GM18909 (cell line): ENCODE measurements around the gene ATP11C.
A peak's percentile ranks its signal among the peaks of the same experiment; 100 is the strongest.

Experiments
- ATAC-seq: cut with Tn5 transposase; IDR thresholded peaks from one replicate; pipeline ENCODE4 v1.9.1; 2021; ENCODE audit warnings: mild to moderate bottlenecking; ENCODE audit not compliant: unreplicated experiment, poor library complexity

ATP11C gene

DNA sequence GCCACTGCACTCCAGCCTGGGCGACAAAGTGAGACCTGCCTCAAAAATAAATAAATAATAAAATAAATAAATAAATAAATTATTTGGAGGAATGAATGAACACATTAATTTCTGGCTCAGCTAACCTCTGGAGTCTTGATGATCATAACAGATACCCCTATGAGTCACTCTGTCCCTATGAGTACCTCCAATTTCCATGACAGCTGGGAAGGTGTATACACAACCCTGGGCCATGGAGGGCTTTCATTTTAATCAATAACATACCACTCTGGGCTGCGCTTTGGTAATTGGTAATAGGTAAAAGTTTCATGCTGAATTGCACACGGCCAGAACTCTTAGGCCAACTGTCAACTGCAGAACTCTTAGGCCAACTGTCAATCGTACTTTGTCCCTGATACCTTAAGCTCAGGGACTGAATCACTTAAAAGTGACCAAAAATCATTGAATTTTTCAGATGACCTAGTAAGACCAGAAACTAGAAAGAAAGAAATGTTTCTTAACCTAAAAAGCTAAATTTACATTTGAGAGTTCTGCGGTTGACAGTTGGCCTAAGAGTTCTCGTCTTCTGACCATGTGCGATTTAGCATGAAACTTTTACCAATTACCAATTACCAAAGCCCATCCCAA, 112.4 kb downstream of the ATP11C start:
- no peak for ATAC-seq

DNA sequence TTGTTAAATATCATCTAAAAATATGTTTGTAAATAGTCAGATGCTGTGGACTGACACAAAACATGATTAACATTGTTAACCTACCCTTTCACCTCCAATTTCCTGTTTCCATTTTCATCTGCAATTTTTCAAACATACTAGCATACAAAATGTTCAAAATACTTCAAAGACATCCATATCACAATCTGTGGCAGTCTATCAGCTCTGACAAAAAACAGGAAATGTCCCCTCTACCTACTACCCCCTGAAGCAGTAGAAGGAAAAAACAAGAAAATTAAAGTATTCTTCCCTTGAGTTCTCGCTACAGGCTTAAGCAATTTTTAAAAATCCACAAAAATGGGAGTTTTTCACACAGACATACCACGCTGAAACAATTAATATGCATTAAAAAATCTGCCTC, 116.6 kb downstream of the ATP11C start:
- no peak for ATAC-seq

DNA sequence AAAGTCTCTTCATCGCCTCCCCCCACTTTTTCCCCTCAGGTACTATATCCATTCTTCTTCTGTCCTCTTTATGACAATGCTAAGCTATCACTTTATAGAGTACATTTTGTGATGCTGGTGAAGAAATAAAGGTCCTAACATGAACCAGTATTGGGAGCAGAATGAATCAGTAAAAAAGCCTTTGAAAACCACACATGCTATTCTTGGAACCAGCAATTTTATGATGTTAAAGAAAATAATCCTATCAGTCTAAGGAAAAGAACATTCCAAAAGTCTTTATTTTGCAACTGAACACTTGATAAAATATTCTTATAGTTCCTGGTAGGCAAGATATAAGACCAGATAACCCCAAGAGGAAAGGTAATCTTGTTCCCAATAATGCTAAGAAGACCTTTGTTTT, 117.1 kb downstream of the ATP11C start:
- no peak for ATAC-seq

DNA sequence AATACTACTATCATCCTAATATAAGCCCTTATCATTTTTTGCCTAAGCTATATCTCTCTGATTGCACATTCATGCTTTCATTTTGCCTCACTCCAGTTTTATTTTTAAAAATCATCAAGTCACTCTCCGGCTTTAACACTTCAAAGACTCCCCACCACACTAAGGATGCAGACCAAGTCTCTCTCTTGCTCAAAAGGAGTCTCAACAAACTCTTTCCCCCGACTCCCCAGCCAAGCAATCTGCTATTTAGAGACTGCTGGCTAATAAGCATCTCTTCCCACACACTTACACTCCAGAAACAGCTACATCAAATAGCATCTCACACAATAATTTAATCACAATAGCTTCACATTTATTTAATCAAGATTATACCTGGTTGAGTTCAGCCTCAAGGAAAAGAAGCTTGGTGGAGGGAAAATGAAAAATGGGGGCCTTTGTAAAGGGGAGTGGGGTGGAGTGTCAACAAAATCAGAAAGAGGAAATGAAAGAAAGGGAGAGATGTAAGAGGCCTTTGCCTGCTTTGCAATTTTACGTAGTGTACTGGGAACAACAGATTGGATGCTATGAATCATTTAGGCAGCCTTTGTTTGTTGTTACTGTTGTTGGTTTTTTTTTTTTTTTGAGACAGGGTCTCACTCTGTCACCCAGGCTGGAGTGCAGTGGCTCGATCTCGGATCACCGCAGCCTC, 120.8 kb downstream of the ATP11C start:
- ATAC-seq = peak; percentile 66

DNA sequence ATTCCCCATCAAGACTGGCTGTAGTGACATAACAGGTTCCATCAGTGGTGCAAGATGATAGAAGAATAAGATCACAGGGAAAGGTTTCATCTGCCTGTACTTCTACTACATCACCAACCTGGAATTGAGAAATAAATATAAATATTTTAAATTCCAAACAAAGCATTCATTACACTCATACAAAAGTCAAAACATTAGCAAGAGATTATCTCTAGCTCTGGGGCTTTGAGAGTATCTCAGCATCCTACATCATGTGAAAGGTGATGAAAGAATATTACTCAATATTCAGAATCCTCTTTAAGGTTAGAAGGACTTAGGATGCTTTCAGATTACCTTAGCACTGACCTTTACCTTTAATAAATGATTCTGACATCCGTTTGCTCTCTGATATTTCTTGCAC, 128.4 kb downstream of the ATP11C start:
- no peak for ATAC-seq

DNA sequence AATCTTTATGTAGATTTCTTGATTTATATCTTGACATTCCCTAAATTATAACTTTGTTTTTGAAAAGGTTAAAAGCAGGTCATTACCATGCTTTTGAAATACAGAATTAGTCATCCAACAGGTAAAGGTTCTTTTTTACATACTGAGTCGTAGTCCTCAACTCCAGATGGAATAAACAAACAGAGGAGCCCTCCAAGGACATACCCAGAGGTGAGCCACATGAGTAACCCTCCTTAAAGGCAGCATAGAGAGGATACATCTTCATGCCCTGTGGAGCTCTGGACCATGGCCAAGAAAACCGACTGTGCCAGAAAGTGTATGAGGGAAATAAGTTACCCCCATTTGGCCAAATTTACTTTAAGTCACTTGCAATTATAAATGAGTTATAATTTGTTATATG, 129.6 kb downstream of the ATP11C start:
- ATAC-seq = no peak

DNA sequence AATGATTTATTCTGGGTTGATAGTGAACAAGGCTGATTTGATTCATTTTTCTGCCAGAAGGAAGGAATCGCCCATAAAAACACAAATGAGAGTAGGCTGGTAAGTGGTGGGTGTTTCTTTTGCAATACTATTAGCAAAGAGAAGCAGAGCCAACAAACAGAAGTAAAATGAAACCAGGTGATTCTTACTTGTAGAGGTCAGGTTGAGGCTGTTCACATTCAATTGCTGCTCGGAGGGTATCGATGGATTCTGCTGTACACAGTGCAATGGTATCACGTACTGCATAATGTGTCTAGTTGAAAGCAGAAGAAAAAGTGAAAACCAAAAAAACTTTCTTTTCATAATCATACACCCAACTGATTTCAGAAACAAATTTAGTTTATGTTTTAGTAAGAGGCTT, 130.8 kb downstream of the ATP11C start:
- no peak for ATAC-seq

DNA sequence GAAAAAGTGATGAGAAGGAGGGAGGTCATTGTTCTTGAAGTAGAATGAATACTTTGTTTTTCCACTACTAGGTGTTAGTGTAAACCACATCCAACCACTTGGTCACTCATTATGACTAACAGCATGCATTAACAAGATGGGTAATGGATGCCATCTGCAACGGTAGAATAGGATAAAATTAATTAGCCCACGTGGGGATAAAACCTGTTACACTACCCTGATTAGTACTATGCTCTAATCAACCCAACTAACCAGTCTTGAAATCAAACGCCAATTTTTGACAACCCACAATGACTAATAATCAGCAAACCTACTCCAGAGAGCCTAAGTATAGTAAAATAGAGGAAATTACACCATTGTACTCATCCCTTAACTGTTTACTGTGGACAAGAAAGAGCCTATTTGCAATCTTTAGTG, 131.4 kb downstream of the ATP11C start:
- ATAC-seq = peak; percentile 75

DNA sequence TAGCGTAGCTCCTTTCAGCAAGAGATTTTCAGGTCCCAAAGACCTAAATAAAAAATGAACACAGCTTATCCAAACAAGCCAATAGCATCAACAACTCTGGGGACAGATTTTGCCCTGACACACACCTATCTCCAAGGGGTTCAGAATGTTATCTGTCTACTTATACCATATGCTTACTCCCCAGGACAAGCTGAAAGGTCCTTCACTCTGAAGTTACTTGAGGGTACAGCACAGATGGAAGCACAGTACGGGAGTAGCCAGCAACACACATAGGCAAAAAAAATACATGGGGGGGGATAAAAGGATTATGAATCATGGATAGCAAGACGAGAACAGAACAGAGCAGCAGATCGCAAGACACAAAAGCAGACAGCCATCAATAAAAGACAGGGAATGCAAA, 134.2 kb downstream of the ATP11C start:
- no peak for ATAC-seq

DNA sequence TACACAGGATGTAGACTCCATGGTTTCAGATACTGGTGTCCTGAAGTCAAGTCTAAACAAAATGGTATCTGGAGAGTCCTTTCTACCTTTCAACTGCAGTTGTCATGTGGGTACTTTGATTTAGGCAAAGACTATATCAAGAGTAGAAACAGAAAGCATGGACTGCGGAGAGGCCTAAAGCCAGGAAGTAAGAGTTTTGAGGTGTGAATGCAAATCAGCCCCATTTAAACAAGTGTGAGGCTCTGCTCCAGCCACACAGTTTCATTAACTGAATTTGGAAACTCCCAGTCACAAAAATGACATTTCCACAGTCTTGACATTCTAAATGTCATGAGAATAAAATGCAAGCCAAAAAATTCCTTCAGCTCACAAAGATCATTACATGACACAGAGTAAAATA, 137.7 kb downstream of the ATP11C start:
- peak; percentile 99 for ATAC-seq

DNA sequence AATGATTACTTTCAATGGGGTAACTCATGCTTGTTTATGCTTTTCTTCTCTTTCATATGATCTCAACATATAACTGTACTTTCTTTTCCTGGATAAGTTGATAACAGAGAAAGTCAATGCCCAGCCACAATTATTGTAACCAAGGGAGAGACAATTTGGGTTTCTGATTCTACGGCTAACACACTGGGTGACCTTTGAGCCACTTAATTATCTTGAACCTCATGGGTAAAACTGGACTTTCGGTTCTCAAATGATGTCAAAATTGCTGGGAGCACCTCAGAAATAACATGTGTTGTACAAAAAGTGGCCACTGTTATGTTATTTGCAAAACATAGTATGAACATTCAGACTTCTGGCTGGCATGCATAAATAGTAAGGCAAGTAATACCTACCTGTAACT, 145.3 kb downstream of the ATP11C start:
- no peak for ATAC-seq

DNA sequence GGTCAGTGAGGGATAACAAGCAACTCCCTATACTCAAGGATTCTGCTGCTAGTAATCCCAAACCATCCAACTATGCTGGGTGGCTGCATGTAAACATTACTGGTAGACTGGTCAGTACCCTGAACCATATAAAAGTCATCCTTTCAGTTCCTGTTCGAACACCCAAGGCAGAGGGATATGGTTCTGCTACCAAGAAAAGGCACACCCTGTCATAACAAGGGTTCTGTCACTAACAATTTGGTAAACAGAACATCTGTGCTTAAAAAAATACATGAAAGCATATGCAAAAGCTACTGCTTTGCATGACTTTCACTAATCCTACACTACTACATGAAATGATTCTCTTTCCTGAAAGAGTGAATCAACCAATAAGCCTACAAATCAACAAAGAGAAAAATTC, 148.0 kb downstream of the ATP11C start:
- ATAC-seq = peak; percentile 92

DNA sequence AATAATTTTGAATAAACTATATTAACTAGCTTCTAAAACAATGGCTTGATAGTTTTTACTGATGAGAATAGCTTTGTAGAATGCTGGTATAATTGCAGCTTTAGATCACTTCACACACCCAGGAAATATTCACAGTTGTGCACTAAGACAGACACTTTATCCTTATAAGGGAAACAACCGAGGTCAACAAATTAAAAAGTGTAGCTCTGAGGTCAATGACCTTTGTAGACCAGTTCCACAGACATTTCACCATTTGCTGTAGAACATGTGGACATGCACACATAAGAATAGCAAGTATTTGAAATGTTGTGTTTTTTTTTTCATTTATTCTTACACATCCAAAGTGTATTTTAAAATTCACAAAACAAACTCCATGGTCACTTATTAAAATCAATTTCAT, 148.9 kb downstream of the ATP11C start:
- no peak for ATAC-seq

DNA sequence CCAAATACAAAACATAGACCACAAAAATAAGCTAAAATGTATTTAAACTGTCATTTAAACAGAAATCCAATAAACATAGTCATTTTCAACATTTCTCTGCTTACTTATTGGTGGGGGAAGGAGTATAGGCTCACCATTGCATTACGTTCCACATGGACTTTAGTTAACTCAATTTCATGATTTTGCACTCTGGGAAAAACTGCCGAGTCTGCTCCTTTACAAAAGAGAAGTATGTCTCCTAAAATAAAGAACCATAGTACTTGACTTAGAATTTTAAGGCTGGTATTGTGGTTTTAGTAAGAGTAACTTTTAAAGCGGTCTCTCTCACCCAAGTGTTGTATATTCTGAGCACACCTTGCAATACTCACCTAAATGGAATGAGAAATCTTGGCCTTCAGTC, 149.8 kb downstream of the ATP11C start:
- ATAC-seq = no peak

DNA sequence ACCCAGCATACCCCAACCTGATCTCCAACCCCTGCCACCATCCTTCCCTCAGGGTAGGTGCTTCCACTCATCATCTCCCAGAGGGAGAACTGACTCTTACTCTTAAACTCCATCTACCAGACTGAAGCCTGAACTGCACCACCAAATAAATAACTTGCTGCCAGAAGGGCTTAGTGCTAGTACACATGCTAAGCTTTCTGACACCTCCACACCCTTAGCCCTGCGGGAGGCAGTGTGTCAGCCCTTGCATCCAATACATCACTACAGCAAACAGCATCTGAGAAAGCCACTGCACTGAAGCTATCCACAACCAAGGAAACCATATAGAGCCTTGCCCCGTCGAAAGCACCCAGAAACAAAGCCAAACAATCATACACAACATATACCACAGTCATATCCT, 156.3 kb downstream of the ATP11C start:
- ATAC-seq = no peak

DNA sequence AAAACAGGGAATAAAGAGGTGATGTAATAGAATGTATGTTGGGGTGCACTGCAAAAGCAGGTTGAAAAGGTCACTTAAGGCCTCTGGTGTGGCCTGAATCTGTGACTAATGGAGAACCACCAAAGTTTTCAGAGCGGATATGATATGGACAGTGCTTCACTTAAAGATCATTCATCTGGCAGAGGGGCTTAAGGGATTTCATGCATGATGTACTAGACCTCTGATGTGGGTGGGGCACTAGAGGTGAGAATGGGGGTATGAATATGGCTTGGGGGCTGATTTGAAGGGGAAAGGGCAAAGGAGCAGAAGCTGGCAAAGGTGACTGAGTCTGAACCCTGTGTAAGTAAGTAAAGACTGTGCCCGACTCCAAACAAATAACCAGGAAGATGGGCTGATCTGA, 162.5 kb downstream of the ATP11C start:
- no peak for ATAC-seq

DNA sequence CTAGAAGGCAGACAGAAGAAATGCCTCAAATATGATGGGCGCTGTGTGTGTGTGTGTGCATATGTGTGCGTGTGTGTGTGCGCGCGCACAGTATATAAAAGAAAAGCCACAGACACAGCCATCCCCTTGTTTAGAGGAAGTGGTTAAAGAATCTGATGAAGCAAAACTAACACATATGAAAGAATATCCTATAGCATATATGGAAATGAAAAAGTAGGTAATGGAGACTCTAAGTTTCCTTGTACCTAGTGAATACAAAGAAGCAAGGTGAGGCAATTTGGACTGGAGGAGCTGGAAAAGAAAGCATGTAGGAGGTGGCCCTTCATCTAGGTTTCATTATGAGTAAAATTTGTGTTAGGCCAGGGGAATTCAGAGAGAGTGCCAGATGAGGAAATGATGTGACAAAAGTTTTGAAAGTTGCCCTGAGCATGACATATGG, 166.3 kb downstream of the ATP11C start:
- ATAC-seq = peak; percentile 67

DNA sequence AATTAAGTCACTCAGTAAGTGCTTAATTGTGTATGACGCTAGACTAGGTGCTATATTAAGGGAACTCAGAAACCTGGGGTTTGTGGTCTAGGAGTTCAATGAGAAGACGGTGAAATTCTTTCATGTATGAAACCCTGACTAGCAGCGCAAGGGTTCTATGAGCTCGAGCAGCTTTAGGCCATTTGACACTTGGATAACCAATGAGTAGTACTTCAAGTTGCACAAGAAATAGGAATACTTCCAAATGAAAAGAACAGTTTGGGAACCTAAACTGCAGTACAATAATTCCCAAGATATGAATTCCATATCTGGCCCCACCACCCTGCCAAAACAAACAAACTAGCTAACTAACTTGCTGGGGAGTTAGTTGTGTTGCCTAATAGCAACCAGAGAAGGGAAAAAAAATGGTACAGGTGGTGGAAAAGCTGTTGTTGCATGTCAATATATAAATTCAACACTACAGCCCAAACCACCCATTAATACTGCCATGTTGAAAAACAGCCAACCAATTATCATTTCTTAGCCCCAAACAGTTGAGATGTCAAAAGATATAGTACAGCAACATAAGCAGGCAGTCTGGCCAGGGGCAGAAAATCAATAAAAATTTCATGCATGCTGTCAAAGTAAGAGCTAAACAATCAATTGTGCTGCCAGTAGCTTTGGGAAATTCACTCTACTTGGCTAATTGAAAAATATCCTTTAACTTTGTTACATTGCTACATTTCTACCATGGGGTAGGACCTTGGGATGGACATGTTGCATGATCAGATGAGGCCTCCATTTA, 170.3 kb downstream of the ATP11C start:
- peak; percentile 57 for ATAC-seq

DNA sequence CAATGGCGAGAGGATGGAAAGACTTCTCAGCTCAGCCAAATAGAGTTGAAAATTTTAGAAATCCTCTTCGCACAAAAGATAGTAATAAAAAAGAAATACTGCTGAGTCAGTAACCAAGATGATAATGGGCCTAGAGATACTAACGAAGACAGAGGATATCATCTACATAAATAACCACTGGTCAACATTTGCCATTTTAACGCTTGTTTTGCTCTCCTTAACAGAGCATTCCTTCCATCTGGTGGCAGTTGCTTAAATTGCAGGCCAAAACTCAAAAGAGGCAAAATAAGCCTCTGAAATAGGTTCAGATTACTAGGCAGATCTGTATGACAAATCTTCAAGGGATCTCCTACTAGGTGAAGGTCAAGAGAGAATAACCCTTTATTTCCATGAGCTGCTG, 173.2 kb downstream of the ATP11C start:
- no peak for ATAC-seq

DNA sequence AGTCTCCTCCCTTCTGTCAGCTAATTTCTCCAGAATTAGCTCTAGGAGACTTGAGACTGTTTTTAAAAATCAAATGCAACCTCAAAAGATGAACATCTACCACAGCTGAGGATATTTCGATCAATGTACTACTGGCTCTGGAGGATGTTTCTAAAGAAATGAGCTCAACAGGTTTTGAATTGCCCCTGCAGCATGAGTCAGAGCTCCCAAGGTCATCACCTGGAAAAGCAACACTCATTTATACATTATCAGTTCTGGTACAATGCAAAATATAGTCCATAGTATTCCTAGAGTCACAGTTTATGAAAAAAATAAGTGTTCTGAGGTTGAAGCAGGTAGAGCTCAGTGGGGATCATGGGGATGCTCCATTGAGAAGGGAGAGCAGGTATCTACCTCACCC, 174.0 kb downstream of the ATP11C start:
- no peak for ATAC-seq

DNA sequence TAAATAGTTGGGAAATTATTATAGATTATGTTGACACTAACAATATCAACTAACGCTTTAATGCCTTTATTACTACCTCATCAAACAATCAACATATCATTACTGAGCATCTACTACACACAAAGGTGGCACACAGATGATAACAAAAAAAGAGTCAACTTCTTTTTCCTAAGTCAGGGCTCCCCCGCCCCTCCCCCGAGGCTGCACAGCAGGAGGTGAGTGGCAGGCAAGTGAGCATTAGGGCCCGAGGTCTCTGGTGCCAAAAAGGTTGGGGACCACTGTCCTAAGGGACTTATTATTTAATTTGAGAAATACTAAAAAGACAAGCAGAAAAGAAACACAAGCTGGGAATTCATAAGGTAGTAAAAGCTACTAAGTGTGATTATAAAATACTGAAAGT, 174.6 kb downstream of the ATP11C start:
- no peak for ATAC-seq

DNA sequence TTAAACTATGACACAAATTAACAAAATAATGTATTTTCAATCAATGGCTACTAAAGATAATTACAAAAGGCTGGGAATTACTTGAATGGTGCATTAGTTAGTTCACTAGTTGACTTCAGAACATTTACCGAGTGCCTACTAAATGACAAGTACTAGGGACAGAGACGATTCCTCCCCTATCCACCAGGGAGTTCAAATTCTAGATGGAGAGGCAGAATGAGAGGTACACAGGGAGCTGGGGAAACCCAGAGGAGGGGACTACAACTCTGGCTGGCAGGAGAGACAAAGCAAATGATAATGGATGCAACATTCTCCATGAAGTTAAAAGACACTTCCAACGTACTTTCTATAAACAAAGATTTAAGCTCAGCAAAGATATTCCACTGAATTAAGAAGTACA, 181.8 kb downstream of the ATP11C start:
- ATAC-seq = no peak
